Midbrain (tissue), 1 donor: ENCODE data around the gene CUBN.

ENCODE experiments used
- DNase-seq: peaks from one replicate; lab custom pipeline; 2025; lab: John Stamatoyannopoulos, UW

CUBN gene

GRCh38 chr10:17073725-17074540 lies 55.7 kb downstream of the CUBN start:
- DNase-seq, result no peak

GRCh38 chr10:17068953-17069352 lies 60.7 kb downstream of the CUBN start:
- DNase-seq, result no peak

GRCh38 chr10:17067376-17068264 lies 62.0 kb downstream of the CUBN start:
- no peak for DNase-seq

- DNase-seq, result no peak
These were observed 62.8 kb downstream of the CUBN start for GRCh38 chr10:17066807-17067206.

- no peak for DNase-seq
These were observed 63.6 kb downstream of the CUBN start for GRCh38 chr10:17066000-17066399.

GRCh38 chr10:17065273-17065672 lies 64.3 kb downstream of the CUBN start:
- DNase-seq, result no peak

- no peak for DNase-seq
These were observed 65.2 kb downstream of the CUBN start for GRCh38 chr10:17064435-17064834.

- DNase-seq, result no peak
These were observed 66.6 kb downstream of the CUBN start for GRCh38 chr10:17062955-17063484.

- DNase-seq, result no peak
These were observed 67.1 kb downstream of the CUBN start for GRCh38 chr10:17062493-17062892.

GRCh38 chr10:17062009-17062408 lies 67.6 kb downstream of the CUBN start:
- no peak for DNase-seq

GRCh38 chr10:17061418-17061817 lies 68.2 kb downstream of the CUBN start:
- no peak for DNase-seq

- DNase-seq, result no peak
These were observed 69.3 kb downstream of the CUBN start for GRCh38 chr10:17060289-17060688.

GRCh38 chr10:17059197-17059688 lies 70.4 kb downstream of the CUBN start:
- no peak for DNase-seq

GRCh38 chr10:17058093-17058492 lies 71.5 kb downstream of the CUBN start:
- DNase-seq, result no peak

- no peak for DNase-seq
These were observed 72.7 kb downstream of the CUBN start for GRCh38 chr10:17056781-17057428.

- no peak for DNase-seq
These were observed 76.1 kb downstream of the CUBN start for GRCh38 chr10:17053513-17053912.

- DNase-seq, result no peak
These were observed 76.5 kb downstream of the CUBN start for GRCh38 chr10:17053061-17053460.

GRCh38 chr10:17051851-17052250 lies 77.8 kb downstream of the CUBN start:
- no peak for DNase-seq

- no peak for DNase-seq
These were observed 80.4 kb downstream of the CUBN start for GRCh38 chr10:17049195-17049594.

GRCh38 chr10:17047908-17048307 lies 81.7 kb downstream of the CUBN start:
- no peak for DNase-seq

- no peak for DNase-seq
These were observed 82.6 kb downstream of the CUBN start for GRCh38 chr10:17046989-17047388.

GRCh38 chr10:17043586-17043985 lies 86.0 kb downstream of the CUBN start:
- no peak for DNase-seq
